H54 (cell line): ENCODE data around the gene SWT1.
"Not testable (repeated sequence)": the region's sequence is repeated elsewhere in the genome, so short reads cannot be mapped to it uniquely, and the experiment has no call there.

ENCODE experiments used
- DNase-seq: peaks from one replicate; pipeline ENCODE4 v3.0.0; 2011; ENCODE audit warnings: low spot score, mixed read lengths; ENCODE audit not compliant: insufficient read length
- FAIRE-seq: peaks from 3 replicates; lab custom pipeline; 2011; peaks lifted over from hg19 to GRCh38; lab: Jason Lieb, UNC
- POLR2A ChIP-seq: IDR thresholded peaks from 2 replicates; pipeline ENCODE4 v1.6.1; 2011; ENCODE audit warnings: low read depth, mild to moderate bottlenecking, low read length

SWT1 gene

GRCh38 chr1:185208626-185209180 lies 51.7 kb downstream of the SWT1 start:
- no peak for TF ChIP-seq POLR2A
- DNase-seq (no peak), FAIRE-seq (no peak)

GRCh38 chr1:185209357-185209756 lies 52.4 kb downstream of the SWT1 start:
- not testable (repeated sequence) for FAIRE-seq, DNase-seq

- DNase-seq: no peak
- FAIRE-seq: no peak
- TF ChIP-seq POLR2A: no peak
Measured at GRCh38 chr1:185213091-185213490, 56.1 kb downstream of the SWT1 start.

GRCh38 chr1:185215911-185216310 lies 58.9 kb downstream of the SWT1 start:
- DNase-seq (no peak), FAIRE-seq (no peak)
- no peak for TF ChIP-seq POLR2A

GRCh38 chr1:185224132-185224531 lies 67.2 kb downstream of the SWT1 start:
- FAIRE-seq: no peak
- no peak for DNase-seq
- TF ChIP-seq POLR2A: no peak

GRCh38 chr1:185227161-185227560 lies 70.2 kb downstream of the SWT1 start:
- DNase-seq (no peak), FAIRE-seq (no peak)
- TF ChIP-seq POLR2A: no peak

GRCh38 chr1:185228979-185229378 lies 72.0 kb downstream of the SWT1 start:
- DNase-seq: no peak
- no peak for TF ChIP-seq POLR2A
- FAIRE-seq: no peak

GRCh38 chr1:185229981-185230380 lies 73.0 kb downstream of the SWT1 start:
- no peak for DNase-seq
- no peak for TF ChIP-seq POLR2A

GRCh38 chr1:185232874-185233273 lies 75.9 kb downstream of the SWT1 start:
- TF ChIP-seq POLR2A: no peak
- FAIRE-seq (no peak), DNase-seq (no peak)

More at GRCh38 chr1:185229981-185230380, 73.0 kb downstream of the SWT1 start:
- no peak for FAIRE-seq

GRCh38 chr1:185234183-185234582 lies 77.2 kb downstream of the SWT1 start:
- not testable (repeated sequence) for DNase-seq, FAIRE-seq

GRCh38 chr1:185237176-185237575 lies 80.2 kb downstream of the SWT1 start:
- DNase-seq, FAIRE-seq: not testable (repeated sequence)

GRCh38 chr1:185237661-185238060 lies 80.7 kb downstream of the SWT1 start:
- no peak for TF ChIP-seq POLR2A
- no peak for DNase-seq
- FAIRE-seq: no peak

GRCh38 chr1:185238447-185238846 lies 81.5 kb downstream of the SWT1 start:
- FAIRE-seq (peak; percentile 33), DNase-seq (no peak)
- no peak for TF ChIP-seq POLR2A

- no peak for TF ChIP-seq POLR2A
- FAIRE-seq: no peak
- DNase-seq: no peak
Measured at GRCh38 chr1:185239861-185240260, 82.9 kb downstream of the SWT1 start.

- FAIRE-seq: peak; percentile 48
- TF ChIP-seq POLR2A: no peak
- no peak for DNase-seq
Measured at GRCh38 chr1:185241127-185241526, 84.2 kb downstream of the SWT1 start.
